ENCODE measurements around the gene ZNF521. TPM values are rescaled to one million over a fixed set of nuclear protein-coding genes. Genes with fewer than 3 reads are reported as not detected.
A peak's percentile ranks its signal among the peaks of the same experiment; 100 is the strongest.

Gene ZNF521
- total RNA-seq, 1 experiment from 2014 or later = not detected

DNA sequence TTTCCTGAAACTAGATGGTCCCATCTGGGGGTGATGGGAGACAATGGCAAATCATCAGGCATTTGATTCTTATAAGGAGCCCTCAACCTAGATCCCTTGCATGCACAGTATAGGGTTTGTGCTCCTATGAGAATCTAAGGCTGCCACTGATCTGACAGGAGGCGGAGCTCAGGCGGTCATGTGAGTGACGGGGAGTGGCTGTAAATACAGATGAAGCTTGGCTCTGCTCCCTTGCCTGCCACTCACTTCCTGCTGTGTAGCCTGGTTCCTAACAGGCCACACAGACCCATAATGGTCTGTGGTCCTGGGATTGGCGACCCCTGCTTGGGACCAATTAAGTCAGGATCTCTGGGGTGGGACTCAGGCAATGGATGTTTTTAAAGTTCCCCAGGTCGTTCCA lies 293.4 kb downstream of the ZNF521 start:
- no peaks in the 10 kb centered on the region for H3K4me1 ChIP-seq (ENCODE audit: low read length)
- DNase-seq = peak; percentile 56

GRCh38 chr18:25057491-25058050 lies 294.4 kb downstream of the ZNF521 start:
- no peak for DNase-seq
- Histone ChIP-seq H3K27ac (ENCODE audit: low read length) (no peak overlapping the region), H3K9me2 (replicated peaks; ENCODE audit: insufficient read depth, low read length) (no peaks in the 10 kb centered on the region), H3K4me1 (ENCODE audit: low read length) (no peaks in the 10 kb centered on the region), H3K79me2 (ENCODE audit: low read length) (no peaks in the 10 kb centered on the region), H4K20me1 (ENCODE audit: insufficient read depth, low read depth, low read length) (no peaks in the 10 kb centered on the region), H2AFZ (ENCODE audit: low read length) (no peak overlapping the region), H3K4me2 (ENCODE audit: low read depth, low read length, poor library complexity, severe bottlenecking) (no peak overlapping the region), H3K9ac (ENCODE audit: low read length) (no peak overlapping the region), H3K4me3 (ENCODE audit: low read length) (no peak overlapping the region), H3K9me3 (ENCODE audit: low read length) (no peaks in the 10 kb centered on the region), H3K36me3 (ENCODE audit: insufficient read depth, low read length) (no peaks in the 10 kb centered on the region), H3K27me3 (ENCODE audit: low read length) (no peaks in the 10 kb centered on the region)

More for the DNA sequence above, 293.4 kb downstream of the ZNF521 start:
- H3K27ac ChIP-seq (ENCODE audit: low read length) = no peak overlapping the region
- no peak overlapping the region for H3K9ac ChIP-seq (ENCODE audit: low read length)
- H3K79me2 ChIP-seq (ENCODE audit: low read length) = no peaks in the 10 kb centered on the region
- no peaks in the 10 kb centered on the region for H3K27me3 ChIP-seq (ENCODE audit: low read length)
- no peak overlapping the region for H3K4me2 ChIP-seq (ENCODE audit: low read depth, low read length, poor library complexity, severe bottlenecking)
- no peaks in the 10 kb centered on the region for H4K20me1 ChIP-seq (ENCODE audit: insufficient read depth, low read depth, low read length)
- H3K9me2 ChIP-seq (replicated peaks; ENCODE audit: insufficient read depth, low read length) = no peaks in the 10 kb centered on the region
- H3K9me3 ChIP-seq (ENCODE audit: low read length) = no peaks in the 10 kb centered on the region
- H2AFZ ChIP-seq (ENCODE audit: low read length) = peak overlapping the region; percentile 76; the same call in 1 of the 2 replicates
- no peaks in the 10 kb centered on the region for H3K36me3 ChIP-seq (ENCODE audit: insufficient read depth, low read length)
- H3K4me3 ChIP-seq (ENCODE audit: low read length) = no peak overlapping the region

GRCh38 chr18:25056429-25056828 lies 295.5 kb downstream of the ZNF521 start:
- Histone ChIP-seq H3K9me3 (ENCODE audit: low read length) (no peaks in the 10 kb centered on the region), H3K79me2 (ENCODE audit: low read length) (no peaks in the 10 kb centered on the region), H3K4me2 (ENCODE audit: low read depth, low read length, poor library complexity, severe bottlenecking) (no peak overlapping the region), H3K9ac (ENCODE audit: low read length) (no peak overlapping the region), H3K4me3 (ENCODE audit: low read length) (no peak overlapping the region), H3K4me1 (ENCODE audit: low read length) (no peaks in the 10 kb centered on the region), H3K27ac (ENCODE audit: low read length) (no peak overlapping the region), H2AFZ (ENCODE audit: low read length) (no peak overlapping the region), H3K27me3 (ENCODE audit: low read length) (no peaks in the 10 kb centered on the region), H3K36me3 (ENCODE audit: insufficient read depth, low read length) (no peaks in the 10 kb centered on the region), H4K20me1 (ENCODE audit: insufficient read depth, low read depth, low read length) (no peaks in the 10 kb centered on the region), H3K9me2 (replicated peaks; ENCODE audit: insufficient read depth, low read length) (no peaks in the 10 kb centered on the region)
- no peak for DNase-seq

DNA sequence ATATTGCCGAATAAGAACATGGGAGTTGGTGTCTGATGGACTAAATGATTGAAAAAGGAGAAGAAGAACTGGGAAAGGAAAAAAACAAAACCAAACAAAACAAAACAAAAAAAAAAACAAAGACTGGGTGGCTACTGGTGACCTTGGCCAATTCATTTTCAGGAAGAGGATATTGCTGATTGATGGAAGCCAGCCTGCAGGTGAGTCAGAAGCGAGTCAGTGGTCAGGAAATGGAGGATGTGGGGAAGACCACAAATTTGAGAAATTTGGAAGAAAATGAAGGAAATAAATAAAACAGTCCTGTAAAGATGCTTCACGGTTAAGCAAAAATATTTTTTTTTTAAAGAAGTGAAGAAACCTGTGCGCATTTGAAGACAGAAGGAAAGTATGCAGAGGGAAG lies 296.9 kb downstream of the ZNF521 start:
- Histone ChIP-seq H3K4me1 (ENCODE audit: low read length) (no peaks in the 10 kb centered on the region), H3K79me2 (ENCODE audit: low read length) (no peaks in the 10 kb centered on the region), H3K9me3 (ENCODE audit: low read length) (no peaks in the 10 kb centered on the region), H3K36me3 (ENCODE audit: insufficient read depth, low read length) (no peaks in the 10 kb centered on the region), H3K27ac (ENCODE audit: low read length) (no peak overlapping the region), H3K4me2 (ENCODE audit: low read depth, low read length, poor library complexity, severe bottlenecking) (no peak overlapping the region), H3K9ac (ENCODE audit: low read length) (no peak overlapping the region), H3K9me2 (replicated peaks; ENCODE audit: insufficient read depth, low read length) (no peaks in the 10 kb centered on the region), H3K4me3 (ENCODE audit: low read length) (no peak overlapping the region), H2AFZ (ENCODE audit: low read length) (no peak overlapping the region), H4K20me1 (ENCODE audit: insufficient read depth, low read depth, low read length) (no peaks in the 10 kb centered on the region), H3K27me3 (ENCODE audit: low read length) (no peaks in the 10 kb centered on the region)
- DNase-seq = no peak

DNA sequence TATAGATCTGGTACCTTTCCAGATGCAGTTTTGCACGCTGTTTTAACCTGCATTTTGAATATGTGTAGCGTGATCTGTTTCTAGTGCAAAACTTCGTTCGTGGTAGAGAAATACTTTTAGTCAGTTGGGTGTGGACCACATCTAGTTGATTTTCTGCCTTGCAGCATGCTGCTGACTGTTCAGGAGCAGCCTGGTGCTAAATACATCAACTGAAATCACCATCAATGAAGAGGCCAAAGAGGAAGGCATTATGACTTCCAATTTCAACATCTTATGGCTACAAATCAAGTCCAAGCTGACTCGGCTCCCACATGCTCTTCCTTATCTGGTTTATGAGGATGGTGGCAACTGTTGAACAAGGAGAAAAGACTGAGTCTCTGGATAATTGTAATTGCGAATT lies 298.5 kb downstream of the ZNF521 start:
- Histone ChIP-seq H3K36me3 (ENCODE audit: insufficient read depth, low read length) (no peaks in the 10 kb centered on the region), H4K20me1 (ENCODE audit: insufficient read depth, low read depth, low read length) (no peaks in the 10 kb centered on the region), H2AFZ (ENCODE audit: low read length) (no peak overlapping the region), H3K27me3 (ENCODE audit: low read length) (no peaks in the 10 kb centered on the region), H3K4me3 (ENCODE audit: low read length) (no peak overlapping the region), H3K4me2 (ENCODE audit: low read depth, low read length, poor library complexity, severe bottlenecking) (no peak overlapping the region), H3K27ac (ENCODE audit: low read length) (no peak overlapping the region), H3K9ac (ENCODE audit: low read length) (no peak overlapping the region), H3K9me3 (ENCODE audit: low read length) (no peaks in the 10 kb centered on the region), H3K9me2 (replicated peaks; ENCODE audit: insufficient read depth, low read length) (no peaks in the 10 kb centered on the region), H3K79me2 (ENCODE audit: low read length) (no peaks in the 10 kb centered on the region), H3K4me1 (ENCODE audit: low read length) (no peaks in the 10 kb centered on the region)
- DNase-seq = no peak

DNA sequence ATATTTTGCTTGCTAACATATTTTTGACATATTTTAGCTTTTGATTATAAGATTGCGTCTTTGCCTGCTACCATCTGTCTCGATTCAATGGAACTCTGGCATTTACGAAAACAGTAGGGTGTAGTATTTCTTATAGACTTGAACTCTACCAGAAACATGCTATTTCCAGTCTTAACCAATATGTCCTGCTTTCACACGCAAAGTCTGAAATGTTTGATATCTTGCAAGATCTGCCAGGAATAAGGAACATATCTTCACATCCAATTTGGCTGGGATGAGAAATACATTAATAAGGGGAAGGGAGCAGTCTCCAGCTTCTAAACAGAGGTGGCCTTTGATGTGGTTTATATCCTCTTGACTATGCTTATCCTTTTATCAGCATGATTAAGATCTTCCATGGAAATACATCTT lies 299.4 kb downstream of the ZNF521 start:
- DNase-seq = no peak
- Histone ChIP-seq H3K9ac (ENCODE audit: low read length) (no peak overlapping the region), H3K9me3 (ENCODE audit: low read length) (no peaks in the 10 kb centered on the region), H4K20me1 (ENCODE audit: insufficient read depth, low read depth, low read length) (no peaks in the 10 kb centered on the region), H3K27ac (ENCODE audit: low read length) (no peak overlapping the region), H3K27me3 (ENCODE audit: low read length) (no peaks in the 10 kb centered on the region), H3K4me1 (ENCODE audit: low read length) (no peaks in the 10 kb centered on the region), H3K4me2 (ENCODE audit: low read depth, low read length, poor library complexity, severe bottlenecking) (no peak overlapping the region), H3K79me2 (ENCODE audit: low read length) (no peaks in the 10 kb centered on the region), H3K4me3 (ENCODE audit: low read length) (no peak overlapping the region), H3K36me3 (ENCODE audit: insufficient read depth, low read length) (no peaks in the 10 kb centered on the region), H3K9me2 (replicated peaks; ENCODE audit: insufficient read depth, low read length) (no peaks in the 10 kb centered on the region), H2AFZ (ENCODE audit: low read length) (no peak overlapping the region)

DNA sequence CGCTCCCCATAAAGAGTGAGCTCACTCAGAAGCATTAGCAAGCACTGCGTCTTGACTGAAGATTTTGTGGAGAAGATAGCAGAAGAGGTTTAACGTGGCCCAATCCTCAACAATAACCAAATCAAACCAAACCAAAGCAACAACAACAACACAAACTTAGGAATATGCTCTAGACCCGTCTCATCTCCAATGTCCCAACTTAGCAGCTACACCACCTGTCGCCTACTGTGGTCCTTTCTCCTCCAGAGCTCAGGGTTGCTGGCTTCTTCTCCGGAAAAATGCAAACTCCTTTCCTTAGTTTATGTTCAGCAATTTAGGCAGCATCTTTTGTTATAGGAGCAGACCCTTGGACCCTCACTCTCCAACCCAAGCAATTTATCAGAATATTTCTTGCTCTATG lies 301.4 kb downstream of the ZNF521 start:
- no peaks in the 10 kb centered on the region for H4K20me1 ChIP-seq (ENCODE audit: insufficient read depth, low read depth, low read length)
- no peak overlapping the region for H3K9ac ChIP-seq (ENCODE audit: low read length)
- H2AFZ ChIP-seq (ENCODE audit: low read length) = no peak overlapping the region
- no peaks in the 10 kb centered on the region for H3K9me2 ChIP-seq (replicated peaks; ENCODE audit: insufficient read depth, low read length)
- no peaks in the 10 kb centered on the region for H3K9me3 ChIP-seq (ENCODE audit: low read length)
- H3K4me3 ChIP-seq (ENCODE audit: low read length) = no peak overlapping the region
- H3K4me2 ChIP-seq (ENCODE audit: low read depth, low read length, poor library complexity, severe bottlenecking) = no peak overlapping the region
- no peaks in the 10 kb centered on the region for H3K27me3 ChIP-seq (ENCODE audit: low read length)
- no peak overlapping the region for H3K27ac ChIP-seq (ENCODE audit: low read length)
- no peaks in the 10 kb centered on the region for H3K36me3 ChIP-seq (ENCODE audit: insufficient read depth, low read length)
- no peaks in the 10 kb centered on the region for H3K4me1 ChIP-seq (ENCODE audit: low read length)
- no peak for DNase-seq
- H3K79me2 ChIP-seq (ENCODE audit: low read length) = no peaks in the 10 kb centered on the region

GRCh38 chr18:25047983-25048382 lies 304.0 kb downstream of the ZNF521 start:
- no peak overlapping the region for H3K27ac ChIP-seq (ENCODE audit: low read length)
- no peak for DNase-seq
- no peak overlapping the region for H3K9ac ChIP-seq (ENCODE audit: low read length)
- no peaks in the 10 kb centered on the region for H3K4me1 ChIP-seq (ENCODE audit: low read length)
- 0 out of 2 replicates have a peak, but pooled peaks cover under 1% of the 10 kb centered on the region for H3K27me3 ChIP-seq (ENCODE audit: low read length)
- no peaks in the 10 kb centered on the region for H3K36me3 ChIP-seq (ENCODE audit: insufficient read depth, low read length)
- no peaks in the 10 kb centered on the region for H3K9me3 ChIP-seq (ENCODE audit: low read length)
- no peaks in the 10 kb centered on the region for H4K20me1 ChIP-seq (ENCODE audit: insufficient read depth, low read depth, low read length)
- no peak overlapping the region for H2AFZ ChIP-seq (ENCODE audit: low read length)
- no peaks in the 10 kb centered on the region for H3K79me2 ChIP-seq (ENCODE audit: low read length)
- no peak overlapping the region for H3K4me2 ChIP-seq (ENCODE audit: low read depth, low read length, poor library complexity, severe bottlenecking)
- no peak overlapping the region for H3K4me3 ChIP-seq (ENCODE audit: low read length)
- H3K9me2 ChIP-seq (replicated peaks; ENCODE audit: insufficient read depth, low read length) = no peaks in the 10 kb centered on the region

GRCh38 chr18:25047421-25047820 lies 304.5 kb downstream of the ZNF521 start:
- H2AFZ ChIP-seq (ENCODE audit: low read length) = no peak overlapping the region
- no peak overlapping the region for H3K4me2 ChIP-seq (ENCODE audit: low read depth, low read length, poor library complexity, severe bottlenecking)
- H3K4me3 ChIP-seq (ENCODE audit: low read length) = no peak overlapping the region
- H3K4me1 ChIP-seq (ENCODE audit: low read length) = no peaks in the 10 kb centered on the region
- H3K9me3 ChIP-seq (ENCODE audit: low read length) = no peaks in the 10 kb centered on the region
- no peaks in the 10 kb centered on the region for H4K20me1 ChIP-seq (ENCODE audit: insufficient read depth, low read depth, low read length)
- H3K79me2 ChIP-seq (ENCODE audit: low read length) = no peaks in the 10 kb centered on the region
- H3K36me3 ChIP-seq (ENCODE audit: insufficient read depth, low read length) = no peaks in the 10 kb centered on the region
- no peak overlapping the region for H3K9ac ChIP-seq (ENCODE audit: low read length)
- DNase-seq = no peak
- 0 out of 2 replicates have a peak, but pooled peaks cover 3% of the 10 kb centered on the region for H3K27me3 ChIP-seq (ENCODE audit: low read length)
- no peak overlapping the region for H3K27ac ChIP-seq (ENCODE audit: low read length)
- H3K9me2 ChIP-seq (replicated peaks; ENCODE audit: insufficient read depth, low read length) = no peaks in the 10 kb centered on the region
